Activated CD4-positive, alpha-beta T cell treated with anti-CD3 and anti-CD28 coated beads, Interleukin-2, amount 50 U/mL, for 48 hours (primary cell): ENCODE results near the gene FALEC.

Experiments used
- DNase-seq, 2 experiments: peaks; one replicate each; pipeline ENCODE4 v3.0.0-alpha.2; 2020

FALEC gene

GRCh38 chr1:150515328-150516049 lies at the start of gene FALEC:
Gene FALEC (plus strand): TSS chr1:150515752.
- DNase-seq = peak; percentile 93 to 94

GRCh38 chr1:150466964-150467363 lies 48.6 kb upstream of the FALEC start:
- DNase-seq = no peak

GRCh38 chr1:150469291-150469690 lies 46.3 kb upstream of the FALEC start:
- no peak for DNase-seq

GRCh38 chr1:150472601-150473200 lies 42.9 kb upstream of the FALEC start:
- no peak for DNase-seq

GRCh38 chr1:150473659-150474058 lies 41.9 kb upstream of the FALEC start:
- no peak for DNase-seq

- DNase-seq = no peak
Observed at GRCh38 chr1:150474869-150475268, 40.7 kb upstream of the FALEC start.

- no peak for DNase-seq
Observed at GRCh38 chr1:150476754-150477153, 38.8 kb upstream of the FALEC start.

- DNase-seq = no peak
Observed at GRCh38 chr1:150477320-150477719, 38.2 kb upstream of the FALEC start.

- no peak for DNase-seq
Observed at GRCh38 chr1:150477733-150478132, 37.8 kb upstream of the FALEC start.

- no peak for DNase-seq
Observed at GRCh38 chr1:150479370-150479769, 36.2 kb upstream of the FALEC start.

- DNase-seq = no peak
Observed at GRCh38 chr1:150479927-150480352, 35.6 kb upstream of the FALEC start.

- no peak for DNase-seq
Observed at GRCh38 chr1:150484431-150484830, 31.1 kb upstream of the FALEC start.

GRCh38 chr1:150484861-150485260 lies 30.7 kb upstream of the FALEC start:
- no peak for DNase-seq

GRCh38 chr1:150486966-150487762 lies 28.4 kb upstream of the FALEC start, which contains the start of gene TARS2:
Gene TARS2 (plus strand): TSS chr1:150487419. CDS start chr1:150487451, 32 bp downstream.
- DNase-seq = peak; percentile 95 to 97

GRCh38 chr1:150487763-150488115 lies 27.8 kb upstream of the FALEC start:
- DNase-seq = no peak

- DNase-seq = no peak
Observed at GRCh38 chr1:150493175-150493574, 22.4 kb upstream of the FALEC start.

- no peak for DNase-seq
Observed at GRCh38 chr1:150498342-150498741, 17.2 kb upstream of the FALEC start.

GRCh38 chr1:150505431-150505830 lies 10.1 kb upstream of the FALEC start:
- no peak for DNase-seq

- no peak for DNase-seq
Observed at GRCh38 chr1:150507912-150508864, 7.4 kb upstream of the FALEC start, which contains the start of gene ECM1. Gene ECM1 (plus strand): TSS chr1:150508109. CDS start chr1:150508210, 101 bp downstream.

GRCh38 chr1:150508982-150509381 lies 6.6 kb upstream of the FALEC start:
- no peak for DNase-seq

GRCh38 chr1:150511551-150511950 lies 4.0 kb upstream of the FALEC start:
- DNase-seq = no peak

- no peak for DNase-seq
Observed at GRCh38 chr1:150511985-150512660, 3.4 kb upstream of the FALEC start.
